NCI-H1092 treated with DMSO at 0.1 percent for 48 hours (cell line): ENCODE results near the gene KCNF1.
"Not testable (repeated sequence)": the region's sequence is repeated elsewhere in the genome, so short reads cannot be mapped to it uniquely, and the experiment has no call there.

ENCODE experiments used
- DNase-seq: peaks from one replicate; lab custom pipeline; 2025; lab: John Stamatoyannopoulos, UW

Gene KCNF1

DNA sequence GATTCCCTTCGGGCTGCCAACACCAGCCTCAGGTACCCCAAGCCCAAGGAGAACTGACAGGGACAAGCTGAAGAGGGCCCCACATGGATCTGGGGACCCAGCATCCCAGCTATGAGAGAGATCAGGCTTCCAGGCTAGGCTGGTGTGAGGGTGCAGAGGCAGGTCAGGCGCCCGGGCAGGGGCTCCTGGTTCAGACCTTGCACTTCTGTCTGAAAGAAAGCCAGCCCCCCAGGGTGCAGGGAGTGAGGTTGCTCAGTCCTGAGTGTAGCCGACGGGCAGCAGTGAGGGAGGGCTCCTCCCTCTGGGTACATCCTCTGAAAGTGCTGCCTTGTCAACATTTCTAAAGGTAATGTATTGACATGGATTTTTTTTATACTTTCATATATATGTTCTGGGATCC, 33.1 kb downstream of the KCNF1 start:
- DNase-seq = no peak

GRCh38 chr2:10946394-10946793, 34.7 kb downstream of the KCNF1 start:
- DNase-seq = no peak

GRCh38 chr2:10947005-10947440, 35.3 kb downstream of the KCNF1 start:
- DNase-seq = no peak

- DNase-seq = no peak
These were observed 35.9 kb downstream of the KCNF1 start for GRCh38 chr2:10947446-10948187.

GRCh38 chr2:10948188-10948564, 36.4 kb downstream of the KCNF1 start:
- DNase-seq = no peak

GRCh38 chr2:10948606-10949230, 37.0 kb downstream of the KCNF1 start:
- DNase-seq = no peak

- DNase-seq = no peak
These were observed 38.1 kb downstream of the KCNF1 start for GRCh38 chr2:10949835-10950234.

GRCh38 chr2:10951558-10952414, 40.1 kb downstream of the KCNF1 start:
- no peak for DNase-seq

DNA sequence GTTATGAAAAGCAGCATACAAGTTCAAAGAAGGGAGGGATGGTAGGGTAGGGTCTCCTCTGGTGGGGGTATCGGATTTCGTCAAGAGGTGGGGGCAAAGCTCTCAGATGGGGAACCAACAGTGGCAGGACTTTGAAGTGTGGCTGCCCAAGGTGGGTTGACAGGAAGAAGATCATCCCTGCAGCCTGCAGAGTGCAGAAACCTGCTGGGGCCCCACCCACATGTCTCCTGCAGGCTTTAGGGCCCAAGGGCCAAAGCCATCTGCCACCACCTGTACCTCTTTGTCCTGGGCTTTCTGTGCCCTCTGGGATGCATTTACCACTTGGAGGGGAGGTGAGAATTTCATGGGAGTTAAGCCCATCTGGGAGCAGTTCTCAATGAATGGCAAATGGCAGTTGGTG, 42.7 kb downstream of the KCNF1 start:
- DNase-seq = no peak

DNA sequence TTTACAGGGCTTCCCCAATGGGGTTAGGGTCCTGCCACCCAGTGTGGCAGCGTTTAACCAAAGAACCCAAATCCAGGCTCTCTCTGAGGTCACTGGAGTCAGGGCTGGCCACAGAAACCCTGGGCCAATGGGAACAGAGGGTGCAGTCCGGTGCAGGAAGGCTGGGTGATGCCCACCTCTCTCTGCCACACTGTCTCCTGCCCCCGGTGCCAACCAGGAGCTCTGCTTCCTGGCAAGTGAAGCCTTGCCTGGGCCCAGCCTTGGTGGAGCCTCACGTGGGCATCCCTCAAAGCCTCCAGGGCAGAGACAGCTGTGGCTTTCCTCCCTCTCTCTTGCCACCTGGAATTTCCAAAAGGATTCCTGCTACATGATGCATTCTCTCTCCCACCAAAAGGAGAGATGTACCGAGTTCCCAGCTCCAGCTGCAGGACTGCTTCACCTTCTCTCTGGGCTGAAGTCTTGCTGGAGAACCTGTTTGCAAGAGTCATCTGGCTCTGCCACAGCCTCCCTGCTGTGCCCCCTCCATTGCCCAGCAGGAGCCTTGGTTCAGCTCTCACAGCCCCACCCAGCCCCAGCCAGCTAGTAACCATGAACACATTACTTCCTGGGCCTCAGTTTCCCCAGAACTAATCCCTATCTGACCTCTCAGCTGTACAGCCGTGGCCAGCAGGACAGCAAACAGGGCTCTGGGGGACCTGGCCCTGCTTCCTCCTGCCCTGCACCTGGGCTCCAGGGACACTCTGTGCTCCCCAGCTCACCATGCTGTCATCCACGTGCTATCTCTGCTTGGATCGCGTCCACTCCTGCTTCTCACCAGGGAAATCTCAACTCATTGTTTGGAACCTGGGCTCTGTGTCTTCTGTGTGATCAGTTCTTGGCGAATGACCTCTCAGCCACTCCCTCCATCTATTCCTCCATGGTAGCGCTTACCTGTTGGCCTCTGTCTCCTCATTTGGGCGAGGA, 43.4 kb downstream of the KCNF1 start:
- no peak for DNase-seq

- DNase-seq = no peak
These were observed 44.5 kb downstream of the KCNF1 start for GRCh38 chr2:10956006-10956790.

GRCh38 chr2:10957391-10957790, 45.7 kb downstream of the KCNF1 start:
- no peak for DNase-seq

DNA sequence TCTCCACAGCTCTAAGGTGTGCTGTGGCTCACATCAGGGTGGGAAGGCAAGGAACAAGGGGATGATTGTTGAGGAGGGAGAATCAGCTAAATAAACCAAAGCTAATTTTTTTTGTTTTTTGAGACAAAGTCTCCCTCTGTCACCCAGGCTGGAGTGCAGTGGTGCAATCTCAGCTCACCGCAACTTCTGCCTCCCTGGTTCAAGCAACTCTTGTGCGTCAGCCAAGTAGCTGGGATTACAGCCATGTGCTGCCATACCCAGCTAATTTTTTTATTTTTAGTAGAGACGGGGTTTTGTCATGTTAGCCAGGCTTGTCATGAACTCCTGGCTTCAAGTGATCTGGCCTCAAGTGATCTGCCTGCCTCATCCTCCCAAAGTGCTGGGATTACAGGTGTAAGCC, 46.7 kb downstream of the KCNF1 start:
- not testable (repeated sequence) for DNase-seq

- no peak for DNase-seq
These were observed 49.1 kb downstream of the KCNF1 start for GRCh38 chr2:10960606-10961489.

DNA sequence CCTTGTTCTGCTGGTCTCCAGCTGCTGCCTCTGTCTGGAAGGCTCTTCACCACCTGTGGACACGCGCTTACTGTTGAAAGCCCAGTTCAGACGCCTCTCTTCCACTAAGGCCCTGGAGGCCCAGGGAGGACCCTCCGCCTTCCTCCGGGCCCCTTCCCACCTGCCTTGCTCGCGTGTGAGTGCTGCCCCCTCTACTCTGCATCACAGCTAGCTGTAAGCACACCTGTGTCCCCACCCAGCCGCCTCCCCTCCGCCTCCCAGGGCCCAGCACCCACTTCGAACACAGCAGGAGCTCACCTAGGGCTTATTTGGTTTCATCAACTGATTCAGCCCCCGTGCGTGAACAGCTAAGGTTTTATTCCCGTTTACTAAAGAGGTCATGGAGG, 49.7 kb downstream of the KCNF1 start:
- DNase-seq = no peak

- no peak for DNase-seq
These were observed 50.3 kb downstream of the KCNF1 start for GRCh38 chr2:10962004-10962403.

- DNase-seq = no peak
These were observed 51.4 kb downstream of the KCNF1 start for GRCh38 chr2:10963155-10963554.
